Natural killer cell (primary cell): ENCODE results near the gene MYO18B. TPM values are rescaled to one million over a fixed set of nuclear protein-coding genes. Genes with fewer than 3 reads are reported as not detected.

Experiments
- ATAC-seq, 3 donors: fragments of 150-1000 bp in 2 of 3; fragments of 200-7000 bp in 1 of 3; cut with Tn5 transposase; 1 replicate in 1 of 3; 2 replicates in 2 of 3; pipeline ENCODE4 v1.10.0; 2021; ENCODE audit warnings: mild to moderate bottlenecking in 2 of 3, moderate library complexity in 2 of 3
- DNase-seq, 2 donors: peaks; one replicate each; pipeline versions ENCODE4 v3.0.0 to v3.0.0-alpha.2; 2013 to 2021; ENCODE audit warnings: mixed read lengths in 1 of 2
- H3K27ac ChIP-seq: one replicate; pipeline ENCODE4 v1.5.1; 2013; ENCODE audit warnings: mild to moderate bottlenecking, low read length
- H3K27me3 ChIP-seq: one replicate; pipeline ENCODE4 v1.6.1; 2013; ENCODE audit warnings: low read length; ENCODE audit not compliant: control insufficient read depth, insufficient read depth
- H3K36me3 ChIP-seq: one replicate; pipeline ENCODE4 v1.6.1; 2013; ENCODE audit warnings: low read length; ENCODE audit not compliant: control insufficient read depth, insufficient read depth
- H3K4me1 ChIP-seq: one replicate; pipeline ENCODE4 v1.6.1; 2013; ENCODE audit warnings: low read length; ENCODE audit not compliant: control insufficient read depth, insufficient read depth
- H3K4me3 ChIP-seq: one replicate; pipeline ENCODE4 v1.5.1; 2013; ENCODE audit warnings: low read length
- H3K9me3 ChIP-seq: one replicate; pipeline ENCODE4 v1.6.1; 2013; ENCODE audit warnings: low read length; ENCODE audit not compliant: control insufficient read depth, insufficient read depth
- H3K27ac Mint-ChIP-seq, 2 donors: one replicate each; pipeline ENCODE4 v1.8.0; 2022; ENCODE audit warnings: mild to moderate bottlenecking in 2 of 2, mixed read lengths in 2 of 2, moderate library complexity in 1 of 2
- H3K27me3 Mint-ChIP-seq, 2 donors: one replicate each; pipeline ENCODE4 v1.8.0; 2022; ENCODE audit warnings: low read depth in 2 of 2, mixed read lengths in 2 of 2
- H3K36me3 Mint-ChIP-seq: one replicate; pipeline ENCODE4 v1.8.0; 2022; ENCODE audit warnings: mixed read lengths
- H3K4me1 Mint-ChIP-seq, 2 donors: one replicate each; pipeline ENCODE4 v1.8.0; 2022; ENCODE audit warnings: mixed read lengths in 2 of 2
- H3K4me3 Mint-ChIP-seq: one replicate; pipeline ENCODE4 v1.8.0; 2022; ENCODE audit warnings: mild to moderate bottlenecking, moderate library complexity, mixed read lengths
- H3K9me3 Mint-ChIP-seq, 2 donors: one replicate each; pipeline ENCODE4 v1.8.0; 2022; ENCODE audit warnings: mixed read lengths in 2 of 2
- WGBS: methylation state at CpG from one replicate; pipeline ENCODE4 v1.1.7; 2013; ENCODE audit warnings: missing lambda C conversion rate; ENCODE audit not compliant: insufficient coverage; 5-methylcytosine and 5-hydroxymethylcytosine counted together
- intact Hi-C: fragments of 100-400 bp; cut with micrococcal nuclease; formaldehyde crosslinking; loops from one replicate; pipeline ENCODE4 v1.14.2; 2022
- total RNA-seq, 4 donors: library from RNA; stranded (reverse); fragments of 120-200 nt in 1 of 4; gene quantifications; one replicate each; pipeline versions ENCODE4 v1.2.3 to v1.2.4, GENCODE V29; 2013 to 2022
- TF ChIP-seq, protein P1 (sequence below): fragments of 200-600 bp; IDR thresholded peaks from one replicate; pipeline ENCODE4 v1.8.0; 2022; ENCODE audit warnings: antibody characterized with exemption

MYO18B gene
- total RNA-seq, 3 donors from 2014 or later (not counting 1 experiment from before 2014, with no cell fraction given) = 0.07 to 0.14 (median 0.10) TPM

DNA sequence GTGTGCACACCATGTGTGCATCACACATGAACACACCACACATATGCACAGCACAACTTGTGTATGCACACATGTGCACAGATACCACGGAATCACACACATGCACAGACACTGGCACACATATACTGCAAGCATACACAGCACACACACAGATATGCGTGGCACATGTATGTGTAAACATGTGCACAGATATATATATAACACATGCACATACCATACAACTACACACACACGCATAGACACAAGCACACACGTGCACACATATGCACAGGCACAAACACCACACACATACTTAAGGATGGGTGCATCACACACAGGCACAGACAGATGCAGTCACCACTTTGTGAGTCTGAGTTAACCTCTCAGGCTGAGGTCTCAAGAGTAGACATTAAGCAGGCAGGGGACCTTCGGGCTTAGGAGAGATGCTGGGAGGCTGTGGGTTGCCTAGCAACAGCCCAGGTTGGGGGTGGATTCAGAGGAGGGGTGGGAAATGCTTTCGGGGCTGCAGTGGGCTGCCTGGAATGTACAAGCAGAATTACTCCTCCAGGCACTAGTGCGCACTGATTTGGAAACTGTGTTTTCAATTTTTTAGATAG is 82.9 kb downstream of the MYO18B start:
- H3K4me1 Mint-ChIP-seq = no peaks in the 10 kb centered on the region
- no peak overlapping the region for H3K27ac Mint-ChIP-seq
- intact Hi-C loops = no loop called here
- ATAC-seq (no peak), DNase-seq (no peak)
- WGBS = 72% methylated on average over 7 of the region's 7 CpGs
- no peaks in the 10 kb centered on the region for H3K27me3 ChIP-seq
- no peak overlapping the region for H3K4me3 Mint-ChIP-seq
- no peak overlapping the region for H3K4me3 ChIP-seq
- peaks cover 11 to 12% of the 10 kb centered on the region in 2 donors for H3K27me3 Mint-ChIP-seq
- TF ChIP-seq, protein P1, sequence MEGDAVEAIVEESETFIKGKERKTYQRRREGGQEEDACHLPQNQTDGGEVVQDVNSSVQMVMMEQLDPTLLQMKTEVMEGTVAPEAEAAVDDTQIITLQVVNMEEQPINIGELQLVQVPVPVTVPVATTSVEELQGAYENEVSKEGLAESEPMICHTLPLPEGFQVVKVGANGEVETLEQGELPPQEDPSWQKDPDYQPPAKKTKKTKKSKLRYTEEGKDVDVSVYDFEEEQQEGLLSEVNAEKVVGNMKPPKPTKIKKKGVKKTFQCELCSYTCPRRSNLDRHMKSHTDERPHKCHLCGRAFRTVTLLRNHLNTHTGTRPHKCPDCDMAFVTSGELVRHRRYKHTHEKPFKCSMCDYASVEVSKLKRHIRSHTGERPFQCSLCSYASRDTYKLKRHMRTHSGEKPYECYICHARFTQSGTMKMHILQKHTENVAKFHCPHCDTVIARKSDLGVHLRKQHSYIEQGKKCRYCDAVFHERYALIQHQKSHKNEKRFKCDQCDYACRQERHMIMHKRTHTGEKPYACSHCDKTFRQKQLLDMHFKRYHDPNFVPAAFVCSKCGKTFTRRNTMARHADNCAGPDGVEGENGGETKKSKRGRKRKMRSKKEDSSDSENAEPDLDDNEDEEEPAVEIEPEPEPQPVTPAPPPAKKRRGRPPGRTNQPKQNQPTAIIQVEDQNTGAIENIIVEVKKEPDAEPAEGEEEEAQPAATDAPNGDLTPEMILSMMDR = no peak
- no peaks in the 10 kb centered on the region for H3K4me1 ChIP-seq
- H3K9me3 ChIP-seq = no peaks in the 10 kb centered on the region
- no peak overlapping the region for H3K27ac ChIP-seq
- peaks cover under 1 to 1% of the 10 kb centered on the region in 2 donors for H3K9me3 Mint-ChIP-seq
- no peaks in the 10 kb centered on the region for H3K36me3 ChIP-seq
- no peaks in the 10 kb centered on the region for H3K36me3 Mint-ChIP-seq

DNA sequence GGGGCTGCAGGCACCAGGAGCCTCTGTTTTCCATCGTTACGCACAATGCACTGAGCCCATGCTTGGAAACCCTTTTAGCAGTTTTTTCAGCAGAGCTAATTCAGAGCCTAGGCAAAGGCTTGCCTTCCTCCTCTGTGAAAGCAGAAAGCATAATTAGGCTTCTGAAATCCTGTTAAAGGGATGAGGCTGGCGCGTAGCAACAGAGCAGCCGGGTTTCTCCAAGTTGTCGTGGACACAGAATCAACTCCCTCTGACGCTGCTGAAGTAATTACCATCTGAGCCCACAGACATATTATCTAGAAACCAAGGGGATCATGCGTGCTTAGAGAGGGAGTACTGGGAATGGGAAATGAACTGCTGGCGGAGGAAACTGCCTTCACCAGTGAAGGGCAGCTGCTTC is 85.4 kb downstream of the MYO18B start:
- WGBS = 89% methylated on average over 9 of the region's 9 CpGs
- no peaks in the 10 kb centered on the region for H3K4me1 Mint-ChIP-seq
- no peak overlapping the region for H3K27ac ChIP-seq
- H3K27me3 ChIP-seq = no peaks in the 10 kb centered on the region
- H3K36me3 Mint-ChIP-seq = no peaks in the 10 kb centered on the region
- no peak overlapping the region for H3K27ac Mint-ChIP-seq
- no peaks in the 10 kb centered on the region for H3K9me3 ChIP-seq
- DNase-seq (no peak), ATAC-seq (no peak)
- no peaks in the 10 kb centered on the region for H3K36me3 ChIP-seq
- no peaks in the 10 kb centered on the region for H3K4me1 ChIP-seq
- intact Hi-C loops = no loop called here
- H3K4me3 ChIP-seq = no peak overlapping the region
- TF ChIP-seq, protein P1 = no peak
- no peak overlapping the region for H3K4me3 Mint-ChIP-seq
- no peaks in the 10 kb centered on the region for H3K9me3 Mint-ChIP-seq
- peaks cover 0 to 4% of the 10 kb centered on the region in 2 donors for H3K27me3 Mint-ChIP-seq

DNA sequence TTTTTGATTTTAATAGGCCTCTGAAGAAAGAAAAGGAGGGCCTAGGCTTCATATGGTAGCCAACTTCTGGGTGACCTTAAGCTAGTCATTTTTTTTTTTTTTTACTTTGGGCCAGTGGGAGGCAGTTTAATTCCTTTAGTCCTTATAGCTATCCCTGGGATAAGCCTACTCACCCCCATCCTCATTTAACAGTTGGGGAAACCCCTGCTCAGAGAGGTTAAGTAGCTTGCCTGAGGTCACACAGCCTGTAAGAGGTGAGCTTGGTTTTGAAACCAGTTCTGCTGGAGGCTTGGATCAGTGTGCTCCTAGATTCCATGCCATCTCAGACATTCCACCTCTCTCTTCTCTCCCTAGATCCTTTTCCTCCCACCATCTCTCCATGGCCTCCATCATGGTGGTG is 86.4 kb downstream of the MYO18B start:
- H3K4me1 ChIP-seq = no peaks in the 10 kb centered on the region
- H3K4me3 ChIP-seq = no peak overlapping the region
- ATAC-seq = no peak
- no peaks in the 10 kb centered on the region for H3K27me3 ChIP-seq
- DNase-seq = no peak
- Mint-ChIP-seq H3K4me1 (no peaks in the 10 kb centered on the region), H3K9me3 (no peaks in the 10 kb centered on the region), H3K27me3 (no peaks in the 10 kb centered on the region), H3K4me3 (no peak overlapping the region), H3K36me3 (no peaks in the 10 kb centered on the region), H3K27ac (no peak overlapping the region)
- intact Hi-C loops = no loop called here
- H3K27ac ChIP-seq = no peak overlapping the region
- no peaks in the 10 kb centered on the region for H3K36me3 ChIP-seq
- no peaks in the 10 kb centered on the region for H3K9me3 ChIP-seq
- TF ChIP-seq, protein P1 = no peak

GRCh38 chr22:25829237-25829636 is 87.2 kb downstream of the MYO18B start:
- Histone ChIP-seq H3K4me3 (no peak overlapping the region), H3K9me3 (no peaks in the 10 kb centered on the region), H3K27ac (no peak overlapping the region), H3K27me3 (no peaks in the 10 kb centered on the region), H3K36me3 (no peaks in the 10 kb centered on the region), H3K4me1 (no peaks in the 10 kb centered on the region)
- intact Hi-C loops = no loop called here
- WGBS = 89% methylated on average over 5 of the region's 5 CpGs
- no peaks in the 10 kb centered on the region for H3K9me3 Mint-ChIP-seq
- H3K36me3 Mint-ChIP-seq = no peaks in the 10 kb centered on the region
- DNase-seq (no peak), ATAC-seq (no peak)
- TF ChIP-seq, protein P1 = no peak
- H3K4me1 Mint-ChIP-seq = no peaks in the 10 kb centered on the region
- H3K4me3 Mint-ChIP-seq = no peak overlapping the region
- H3K27me3 Mint-ChIP-seq = no peaks in the 10 kb centered on the region
- H3K27ac Mint-ChIP-seq = no peak overlapping the region
